Type B pancreatic cell (in vitro differentiated cells): Measurements from ENCODE around the gene PLAGL1. TPM values are rescaled to one million over a fixed set of nuclear protein-coding genes. Genes with fewer than 3 reads are reported as not detected.

Source experiments
- DNase-seq: peaks from one replicate; pipeline ENCODE4 v3.0.0; 2021; ENCODE audit warnings: mixed read lengths; ENCODE audit not compliant: unreplicated experiment; ENCODE audit errors: extremely low spot score
- H3K27ac Mint-ChIP-seq: 2 replicates; pipeline ENCODE4 v1.8.0; 2021; ENCODE audit warnings: mild to moderate bottlenecking, mixed read lengths
- H3K27me3 Mint-ChIP-seq: 2 replicates; pipeline ENCODE4 v1.8.0; 2021; ENCODE audit warnings: mixed read lengths
- H3K36me3 Mint-ChIP-seq: 2 replicates; pipeline ENCODE4 v1.8.0; 2021; ENCODE audit warnings: mixed read lengths
- H3K4me1 Mint-ChIP-seq: one replicate; pipeline ENCODE4 v1.8.0; 2021; ENCODE audit warnings: mixed read lengths; ENCODE audit not compliant: unreplicated experiment
- H3K4me3 Mint-ChIP-seq: 2 replicates; pipeline ENCODE4 v1.8.0; 2021; ENCODE audit warnings: mild to moderate bottlenecking, mixed read lengths
- H3K9me3 Mint-ChIP-seq: 2 replicates; pipeline ENCODE4 v1.8.0; 2021; ENCODE audit warnings: mixed read lengths
- CTCF ChIP-seq: fragments of 200-600 bp; sonication (generic); conservative IDR thresholded peaks from 2 replicates; pipeline ENCODE4 v1.5.0; 2021; ENCODE audit warnings: antibody characterized with exemption, mild to moderate bottlenecking
- total RNA-seq: library from RNA; stranded (reverse); gene quantifications from 2 replicates; pipeline ENCODE4 v1.2.1, GENCODE V29; 2021; ENCODE audit warnings: low replicate concordance

The PLAGL1 gene
- total RNA-seq, 1 donor from 2014 or later, result 95.2 TPM

DNA sequence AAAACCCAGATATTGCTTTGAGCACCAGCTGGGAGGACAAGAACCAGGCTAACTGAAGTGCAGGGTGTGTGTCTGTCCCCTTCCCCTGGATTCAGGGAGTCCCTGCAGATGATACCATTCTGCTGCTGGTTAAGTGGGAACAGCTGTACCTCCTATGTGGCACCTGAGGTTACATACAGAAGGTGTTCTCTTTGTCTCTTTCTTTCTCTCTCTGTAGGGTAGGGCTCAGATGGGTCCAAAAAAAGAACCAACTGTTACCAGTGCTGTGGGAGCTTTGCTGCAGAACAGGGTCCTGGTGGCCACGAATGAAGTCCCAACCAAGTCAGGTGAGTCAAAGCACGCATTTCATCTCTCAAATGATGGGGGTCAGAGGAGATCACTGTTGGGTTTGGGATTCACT, 105.2 kb downstream of the PLAGL1 start:
- no peak for TF ChIP-seq CTCF
- no peak overlapping the region for H3K27ac Mint-ChIP-seq
- no peak for DNase-seq
- peaks cover 6% of the 10 kb centered on the region for H3K4me1 Mint-ChIP-seq
- H3K4me3 Mint-ChIP-seq, result no peak overlapping the region
- H3K9me3 Mint-ChIP-seq, result no peaks in the 10 kb centered on the region
- no peaks in the 10 kb centered on the region for H3K27me3 Mint-ChIP-seq
- H3K36me3 Mint-ChIP-seq, result no peaks in the 10 kb centered on the region

GRCh38 chr6:143901885-143902750, 105.9 kb downstream of the PLAGL1 start:
- H3K4me1 Mint-ChIP-seq, result peaks cover 6% of the 10 kb centered on the region
- H3K27me3 Mint-ChIP-seq, result no peaks in the 10 kb centered on the region
- no peak for DNase-seq
- TF ChIP-seq CTCF, result no peak
- H3K4me3 Mint-ChIP-seq, result no peak overlapping the region
- H3K27ac Mint-ChIP-seq, result no peak overlapping the region
- no peaks in the 10 kb centered on the region for H3K9me3 Mint-ChIP-seq
- no peaks in the 10 kb centered on the region for H3K36me3 Mint-ChIP-seq

GRCh38 chr6:143900358-143900757, 107.7 kb downstream of the PLAGL1 start:
- no peaks in the 10 kb centered on the region for H3K9me3 Mint-ChIP-seq
- H3K4me3 Mint-ChIP-seq, result no peak overlapping the region
- H3K36me3 Mint-ChIP-seq, result no peaks in the 10 kb centered on the region
- H3K27me3 Mint-ChIP-seq, result no peaks in the 10 kb centered on the region
- no peak for DNase-seq
- no peak for TF ChIP-seq CTCF
- H3K27ac Mint-ChIP-seq, result no peak overlapping the region
- peaks cover 18% of the 10 kb centered on the region for H3K4me1 Mint-ChIP-seq

DNA sequence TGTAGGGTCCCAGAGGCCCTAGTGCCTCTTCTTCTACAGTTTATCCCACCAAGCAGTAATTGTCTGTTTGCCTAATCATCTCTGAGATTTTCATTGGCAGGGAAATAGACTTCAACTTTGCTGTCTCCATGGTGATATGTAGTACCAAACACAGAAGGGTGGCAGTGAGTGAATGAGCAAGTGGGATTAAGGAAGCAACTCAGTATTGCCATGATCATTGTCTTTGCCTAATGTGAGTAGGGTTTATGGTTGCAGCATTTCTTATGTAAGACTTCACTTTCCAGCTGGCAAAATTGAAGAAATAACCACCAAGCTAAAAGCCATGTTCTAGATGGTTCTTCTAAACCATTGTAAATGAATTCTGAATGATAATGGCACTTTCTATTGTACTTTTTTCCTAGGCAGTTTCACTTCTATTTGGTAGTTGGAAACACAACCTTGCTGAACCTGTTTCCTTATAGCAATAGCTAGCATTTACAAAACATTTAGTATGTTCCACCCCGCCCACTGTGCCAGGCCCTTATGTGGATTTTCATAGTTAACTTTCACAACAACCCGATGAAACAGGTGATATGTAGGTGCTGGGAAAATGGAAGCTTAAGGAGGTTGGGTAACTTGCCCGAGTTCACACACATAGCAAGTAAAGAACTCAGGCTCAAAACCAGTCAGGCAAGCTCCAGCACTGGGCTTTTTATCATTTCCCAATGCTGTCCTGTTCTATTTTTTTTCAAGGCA, 111.8 kb downstream of the PLAGL1 start:
- Mint-ChIP-seq H3K4me1 (peaks cover 18% of the 10 kb centered on the region), H3K36me3 (no peaks in the 10 kb centered on the region), H3K27ac (peak overlapping the region; percentile 99), H3K4me3 (peak overlapping the region; percentile 44), H3K9me3 (no peaks in the 10 kb centered on the region), H3K27me3 (no peaks in the 10 kb centered on the region)
- no peak for TF ChIP-seq CTCF
- no peak for DNase-seq

DNA sequence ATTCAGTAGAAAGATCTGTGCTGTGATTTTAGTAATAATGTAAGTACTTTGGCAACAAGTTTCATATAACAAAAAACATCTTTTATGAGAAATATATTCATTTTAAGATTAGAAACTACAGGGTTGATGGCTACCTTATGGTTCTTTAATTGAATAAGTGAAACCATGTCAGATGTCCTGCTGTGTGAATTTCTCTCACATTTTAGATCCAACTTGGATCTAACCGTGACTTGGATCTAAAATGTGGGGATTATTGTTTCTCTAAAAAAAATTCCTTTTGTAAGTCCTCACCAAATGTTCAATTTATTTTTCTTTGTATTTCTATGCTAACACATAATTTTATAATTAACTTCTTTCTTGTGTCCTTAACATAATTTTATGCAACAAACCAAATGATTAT, 113.4 kb downstream of the PLAGL1 start:
- no peak for TF ChIP-seq CTCF
- no peak overlapping the region for H3K27ac Mint-ChIP-seq
- no peaks in the 10 kb centered on the region for H3K27me3 Mint-ChIP-seq
- no peak overlapping the region for H3K4me3 Mint-ChIP-seq
- no peaks in the 10 kb centered on the region for H3K9me3 Mint-ChIP-seq
- no peak for DNase-seq
- H3K4me1 Mint-ChIP-seq, result peaks cover 18% of the 10 kb centered on the region
- H3K36me3 Mint-ChIP-seq, result no peaks in the 10 kb centered on the region

Other genes with a start within 250 kb of the PLAGL1 start
- 18.7 and 24.2 TPM in 2 replicates for gene LTV1, start 164.9 kb downstream of the PLAGL1 start, total RNA-seq
- gene ZC2HC1B, start 143.8 kb downstream of the PLAGL1 start, total RNA-seq, result 0.34 TPM in 1 of 2 replicates, not detected in the other
- 138 and 148 TPM in 2 replicates for gene SF3B5, start 87.3 kb upstream of the PLAGL1 start, total RNA-seq
- 0.24 and 0.38 TPM in 2 replicates for gene STX11, start 142.3 kb upstream of the PLAGL1 start, total RNA-seq